ENCODE results near the gene LIMS1.

GRCh38 chr2:108612514-108613183 is 78.4 kb downstream of the LIMS1 start:
- no peak for TF ChIP-seq CTCF (IDR thresholded peaks at IDR 0.05 in 4 of 5, conservative IDR thresholded peaks at IDR 0.05 in 1 of 5)
- no peak for TF ChIP-seq POLR2A (IDR thresholded peaks at IDR 0.05)

Measured in gastrocnemius medialis (tissue), 4 donors.